Glutamatergic neuron (in vitro differentiated cells): ENCODE results near the gene MIER1. TPM values are rescaled to one million over a fixed set of nuclear protein-coding genes. Genes with fewer than 3 reads are reported as not detected.

Experiments used
- DNase-seq: peaks from one replicate; pipeline ENCODE4 v3.0.0; 2022
- H3K27ac Mint-ChIP-seq: one replicate; pipeline ENCODE4 v1.8.0; 2020; ENCODE audit warnings: mild to moderate bottlenecking, mixed read lengths, inconsistent platforms; ENCODE audit not compliant: unreplicated experiment
- H3K27me3 Mint-ChIP-seq: one replicate; pipeline ENCODE4 v1.8.0; 2020; ENCODE audit warnings: mild to moderate bottlenecking, moderate library complexity, mixed read lengths, inconsistent platforms; ENCODE audit not compliant: unreplicated experiment
- H3K36me3 Mint-ChIP-seq: one replicate; pipeline ENCODE4 v1.8.0; 2020; ENCODE audit warnings: mild to moderate bottlenecking, mixed read lengths, inconsistent platforms; ENCODE audit not compliant: unreplicated experiment
- H3K4me1 Mint-ChIP-seq: one replicate; pipeline ENCODE4 v1.8.0; 2020; ENCODE audit warnings: mild to moderate bottlenecking, low read depth, mixed read lengths, inconsistent platforms; ENCODE audit not compliant: unreplicated experiment
- H3K4me3 Mint-ChIP-seq: one replicate; pipeline ENCODE4 v1.8.0; 2020; ENCODE audit warnings: mild to moderate bottlenecking, mixed read lengths, inconsistent platforms; ENCODE audit not compliant: unreplicated experiment
- H3K9me3 Mint-ChIP-seq: one replicate; pipeline ENCODE4 v1.8.0; 2020; ENCODE audit warnings: mild to moderate bottlenecking, moderate library complexity, mixed read lengths, inconsistent platforms; ENCODE audit not compliant: unreplicated experiment
- total RNA-seq: library from RNA; stranded (reverse); fragmentation: NEBNext Ultra II Directional; extraction: Animal tissue kit (Norgen Biotek cat#: 25700); gene quantifications from one replicate; pipeline ENCODE4 v1.2.1, GENCODE V29; 2021; ENCODE audit not compliant: unreplicated experiment
- TF ChIP-seq, protein P1 (sequence below): fragments of 200-600 bp; sonication (generic); IDR thresholded peaks from one replicate; pipeline ENCODE4 v1.5.0; 2021; ENCODE audit not compliant: partially characterized antibody, unreplicated experiment

The MIER1 gene
- total RNA-seq, 1 donor from 2014 or later: 19.0 TPM

DNA sequence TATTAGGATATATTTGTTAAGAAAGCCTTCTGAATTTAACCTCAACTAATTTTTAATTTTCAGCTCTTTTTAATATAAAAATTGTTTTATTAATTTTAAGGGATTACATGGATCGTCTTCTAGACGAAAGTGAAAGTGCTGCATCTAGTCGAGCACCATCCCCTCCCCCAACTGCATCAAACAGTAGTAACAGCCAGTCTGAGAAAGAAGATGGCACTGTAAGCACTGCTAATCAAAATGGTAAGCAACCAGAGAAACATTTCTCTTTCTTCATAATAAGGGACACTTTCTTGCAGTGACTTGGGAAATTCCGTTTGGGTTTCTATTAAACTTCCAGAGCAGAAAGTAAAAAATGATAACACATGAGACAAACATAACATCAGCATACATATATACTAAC, 56.9 kb downstream of the MIER1 start:
- Mint-ChIP-seq H3K4me1 (no peaks in the 10 kb centered on the region), H3K27me3 (no peaks in the 10 kb centered on the region), H3K36me3 (no peaks in the 10 kb centered on the region), H3K9me3 (no peaks in the 10 kb centered on the region), H3K27ac (no peak overlapping the region), H3K4me3 (no peak overlapping the region)
- DNase-seq: no peak
- TF ChIP-seq, protein P1, sequence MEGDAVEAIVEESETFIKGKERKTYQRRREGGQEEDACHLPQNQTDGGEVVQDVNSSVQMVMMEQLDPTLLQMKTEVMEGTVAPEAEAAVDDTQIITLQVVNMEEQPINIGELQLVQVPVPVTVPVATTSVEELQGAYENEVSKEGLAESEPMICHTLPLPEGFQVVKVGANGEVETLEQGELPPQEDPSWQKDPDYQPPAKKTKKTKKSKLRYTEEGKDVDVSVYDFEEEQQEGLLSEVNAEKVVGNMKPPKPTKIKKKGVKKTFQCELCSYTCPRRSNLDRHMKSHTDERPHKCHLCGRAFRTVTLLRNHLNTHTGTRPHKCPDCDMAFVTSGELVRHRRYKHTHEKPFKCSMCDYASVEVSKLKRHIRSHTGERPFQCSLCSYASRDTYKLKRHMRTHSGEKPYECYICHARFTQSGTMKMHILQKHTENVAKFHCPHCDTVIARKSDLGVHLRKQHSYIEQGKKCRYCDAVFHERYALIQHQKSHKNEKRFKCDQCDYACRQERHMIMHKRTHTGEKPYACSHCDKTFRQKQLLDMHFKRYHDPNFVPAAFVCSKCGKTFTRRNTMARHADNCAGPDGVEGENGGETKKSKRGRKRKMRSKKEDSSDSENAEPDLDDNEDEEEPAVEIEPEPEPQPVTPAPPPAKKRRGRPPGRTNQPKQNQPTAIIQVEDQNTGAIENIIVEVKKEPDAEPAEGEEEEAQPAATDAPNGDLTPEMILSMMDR: no peak

DNA sequence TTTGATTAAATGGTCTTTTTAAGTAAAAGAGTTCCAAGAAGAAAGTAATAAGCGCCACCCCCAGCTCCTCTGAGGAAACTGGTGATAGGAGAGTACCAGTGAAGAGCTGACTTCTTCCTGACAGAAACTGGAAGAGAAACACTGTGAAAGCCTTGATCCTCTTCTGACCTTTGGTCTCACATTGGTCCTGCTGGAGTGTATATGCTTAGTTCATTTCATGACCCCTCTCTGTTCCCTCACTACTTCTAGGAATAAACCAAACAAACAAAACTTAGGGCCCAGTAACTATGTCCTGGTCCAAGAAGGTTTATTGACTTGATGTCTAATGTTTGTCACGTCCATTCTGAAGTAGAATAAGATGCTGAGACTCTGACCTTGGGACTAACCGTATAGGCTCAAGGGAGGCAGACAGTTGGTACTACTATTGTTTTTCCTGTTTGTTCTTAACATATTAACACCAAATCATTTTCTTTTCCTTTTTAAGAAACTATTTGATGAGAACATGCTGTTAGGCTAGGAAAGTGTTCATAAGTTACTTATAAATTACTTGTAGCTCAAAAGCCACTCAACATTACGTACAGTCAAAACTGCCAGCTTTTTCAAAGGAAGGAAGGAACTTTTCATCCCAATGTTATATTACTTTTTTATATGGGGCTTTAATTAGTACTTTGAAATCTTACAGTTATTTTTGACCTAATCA, 57.9 kb downstream of the MIER1 start:
- Mint-ChIP-seq H3K9me3 (no peaks in the 10 kb centered on the region), H3K27me3 (no peaks in the 10 kb centered on the region), H3K4me3 (no peak overlapping the region), H3K27ac (no peak overlapping the region), H3K36me3 (no peaks in the 10 kb centered on the region), H3K4me1 (no peaks in the 10 kb centered on the region)
- TF ChIP-seq, protein P1: no peak
- no peak for DNase-seq

DNA sequence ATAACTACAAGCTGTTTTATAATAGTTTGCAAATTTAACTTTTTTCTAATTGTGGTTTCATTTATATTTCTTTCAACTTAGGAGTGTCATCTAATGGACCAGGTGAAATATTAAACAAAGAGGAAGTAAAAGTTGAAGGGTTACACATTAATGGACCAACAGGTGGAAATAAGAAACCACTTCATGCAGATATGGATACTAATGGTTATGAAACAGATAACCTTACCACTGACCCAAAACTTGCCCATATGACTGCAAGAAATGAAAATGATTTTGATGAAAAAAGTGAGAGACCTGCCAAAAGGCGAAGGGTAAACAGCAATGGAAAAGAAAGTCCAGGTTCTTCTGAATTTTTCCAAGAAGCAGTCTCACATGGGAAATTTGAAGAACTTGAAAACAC, 59.7 kb downstream of the MIER1 start:
- Mint-ChIP-seq H3K4me1 (no peaks in the 10 kb centered on the region), H3K4me3 (no peak overlapping the region), H3K27me3 (no peaks in the 10 kb centered on the region), H3K27ac (no peak overlapping the region), H3K9me3 (no peaks in the 10 kb centered on the region), H3K36me3 (no peaks in the 10 kb centered on the region)
- TF ChIP-seq, protein P1: no peak
- DNase-seq: no peak

DNA sequence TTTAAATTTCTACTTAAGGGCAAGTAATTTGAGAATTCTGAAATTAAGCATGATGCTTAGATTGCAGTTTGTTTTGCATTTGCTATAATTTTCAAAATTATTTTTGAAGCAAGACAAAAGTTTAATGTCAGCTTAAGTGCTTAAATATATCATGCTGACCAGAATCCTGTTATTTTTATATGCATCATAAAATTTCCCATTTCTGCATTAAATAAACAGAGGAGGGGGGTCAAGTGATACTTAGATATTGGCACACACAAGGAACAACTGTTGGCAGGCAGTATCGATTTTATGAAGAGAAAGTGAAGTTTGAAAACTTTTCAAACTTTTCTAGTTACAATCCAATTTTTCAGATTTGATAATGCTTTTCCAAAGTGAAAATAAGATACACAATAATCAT, 61.0 kb downstream of the MIER1 start:
- Mint-ChIP-seq H3K27me3 (no peaks in the 10 kb centered on the region), H3K4me3 (no peak overlapping the region), H3K27ac (no peak overlapping the region), H3K9me3 (no peaks in the 10 kb centered on the region), H3K4me1 (no peaks in the 10 kb centered on the region), H3K36me3 (no peaks in the 10 kb centered on the region)
- TF ChIP-seq, protein P1: no peak
- no peak for DNase-seq

DNA sequence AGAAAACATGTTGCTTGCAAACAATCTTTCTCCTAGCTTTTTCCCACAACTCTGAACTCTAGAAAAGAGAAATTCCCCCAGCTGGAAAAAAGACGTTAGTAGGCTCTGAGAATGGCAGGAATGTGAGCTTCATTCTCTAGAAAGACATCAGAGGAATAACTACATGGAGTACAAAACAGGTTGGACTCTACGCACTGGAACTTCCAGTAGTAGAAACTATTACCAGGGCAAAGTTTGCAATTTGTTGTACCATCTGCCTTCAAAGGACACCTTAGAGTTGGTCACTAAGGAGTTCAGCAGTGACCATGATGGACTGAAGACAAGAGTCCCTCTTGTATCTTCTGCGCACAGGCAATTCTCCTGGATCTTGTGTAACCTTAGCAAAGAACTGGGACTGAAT, 68.3 kb downstream of the MIER1 start:
- Mint-ChIP-seq H3K4me1 (no peaks in the 10 kb centered on the region), H3K36me3 (no peaks in the 10 kb centered on the region), H3K4me3 (no peak overlapping the region), H3K27ac (no peak overlapping the region), H3K27me3 (no peaks in the 10 kb centered on the region), H3K9me3 (no peaks in the 10 kb centered on the region)
- TF ChIP-seq, protein P1: no peak
- no peak for DNase-seq
